WERI-Rb-1 (cell line): Measurements from ENCODE around the gene ASIC2.

Experiments used
- DNase-seq: peaks from one replicate; pipeline ENCODE4 v3.0.0-alpha.2; 2020
- H3K27ac ChIP-seq: fragments of 250-450 bp; sonication (Bioruptor Pico); 2 replicates; pipeline ENCODE4 v1.5.1; 2020; ENCODE audit warnings: mild to moderate bottlenecking, moderate library complexity
- H3K27me3 ChIP-seq: fragments of 250-450 bp; sonication (Bioruptor Pico); 2 replicates; pipeline ENCODE4 v1.5.1; 2021; ENCODE audit warnings: mild to moderate bottlenecking, low read depth, moderate library complexity; ENCODE audit not compliant: insufficient read depth, severe bottlenecking
- H3K36me3 ChIP-seq: fragments of 250-450 bp; sonication (Bioruptor Pico); 2 replicates; pipeline ENCODE4 v1.5.1; 2020; ENCODE audit warnings: mild to moderate bottlenecking, moderate library complexity
- H3K4me3 ChIP-seq: 2 replicates; pipeline ENCODE4 v1.5.1; 2011; ENCODE audit warnings: low read depth, mild to moderate bottlenecking, control low read depth, low read length
- H3K9me3 ChIP-seq: fragments of 250-450 bp; sonication (Bioruptor Pico); 2 replicates; pipeline ENCODE4 v1.5.1; 2021; ENCODE audit warnings: mild to moderate bottlenecking, moderate library complexity; ENCODE audit not compliant: severe bottlenecking
- CTCF ChIP-seq: IDR thresholded peaks from 2 replicates; pipeline ENCODE4 v1.5.1; 2011; ENCODE audit warnings: low read depth, mild to moderate bottlenecking, control low read depth, inconsistent platforms, low read length

The ASIC2 gene

GRCh38 chr17:33209671-33210070, 83.4 kb downstream of the ASIC2 start:
- no peak overlapping the region for H3K27ac ChIP-seq
- no peak for DNase-seq
- no peak for TF ChIP-seq CTCF
- no peak overlapping the region for H3K4me3 ChIP-seq
- H3K27me3 ChIP-seq = peaks cover 39% of the 10 kb centered on the region
- H3K9me3 ChIP-seq = peaks cover 18% of the 10 kb centered on the region
- H3K36me3 ChIP-seq = no peaks in the 10 kb centered on the region

- Histone ChIP-seq H3K27ac (no peak overlapping the region), H3K36me3 (no peaks in the 10 kb centered on the region), H3K9me3 (peaks cover 7% of the 10 kb centered on the region), H3K27me3 (peaks cover 54% of the 10 kb centered on the region), H3K4me3 (no peak overlapping the region)
- TF ChIP-seq CTCF = no peak
- DNase-seq = no peak
Observed at GRCh38 chr17:33207231-33207630, 85.9 kb downstream of the ASIC2 start.

- Histone ChIP-seq H3K9me3 (no peaks in the 10 kb centered on the region), H3K27me3 (peaks cover 66% of the 10 kb centered on the region), H3K4me3 (no peak overlapping the region), H3K36me3 (no peaks in the 10 kb centered on the region), H3K27ac (no peak overlapping the region)
- TF ChIP-seq CTCF = no peak
- no peak for DNase-seq
Observed at GRCh38 chr17:33205552-33205951, 87.5 kb downstream of the ASIC2 start.

- Histone ChIP-seq H3K9me3 (no peaks in the 10 kb centered on the region), H3K27ac (no peak overlapping the region), H3K27me3 (peaks cover 68% of the 10 kb centered on the region), H3K4me3 (no peak overlapping the region), H3K36me3 (no peaks in the 10 kb centered on the region)
- no peak for TF ChIP-seq CTCF
- DNase-seq = no peak
Observed at GRCh38 chr17:33204701-33205100, 88.4 kb downstream of the ASIC2 start.

GRCh38 chr17:33204156-33204555, 88.9 kb downstream of the ASIC2 start:
- TF ChIP-seq CTCF = no peak
- peaks cover 67% of the 10 kb centered on the region for H3K27me3 ChIP-seq
- no peaks in the 10 kb centered on the region for H3K36me3 ChIP-seq
- H3K4me3 ChIP-seq = no peak overlapping the region
- no peak for DNase-seq
- H3K9me3 ChIP-seq = no peaks in the 10 kb centered on the region
- H3K27ac ChIP-seq = no peak overlapping the region

GRCh38 chr17:33202796-33203495, 90.1 kb downstream of the ASIC2 start:
- no peak for TF ChIP-seq CTCF
- Histone ChIP-seq H3K36me3 (no peaks in the 10 kb centered on the region), H3K9me3 (no peaks in the 10 kb centered on the region), H3K4me3 (no peak overlapping the region), H3K27ac (no peak overlapping the region), H3K27me3 (peaks cover 60% of the 10 kb centered on the region)
- no peak for DNase-seq
